GM12801 (cell line): Measurements from ENCODE around the gene OR52M1.

Experiments
- CTCF ChIP-seq: IDR thresholded peaks from one replicate; pipeline ENCODE4 v1.5.1; 2011; ENCODE audit warnings: control low read depth; ENCODE audit not compliant: insufficient read length; ENCODE audit errors: extremely low read depth

Gene OR52M1

GRCh38 chr11:4522339-4522738 is 22.7 kb upstream of the OR52M1 start:
- TF ChIP-seq CTCF, result no peak

- no peak for TF ChIP-seq CTCF
These were observed 22.2 kb upstream of the OR52M1 start for GRCh38 chr11:4522752-4523151.

- TF ChIP-seq CTCF, result no peak
These were observed 21.3 kb upstream of the OR52M1 start for GRCh38 chr11:4523666-4524065.

- no peak for TF ChIP-seq CTCF
These were observed 17.1 kb upstream of the OR52M1 start for GRCh38 chr11:4527926-4528325.

GRCh38 chr11:4539603-4540219 is 5.3 kb upstream of the OR52M1 start:
- no peak for TF ChIP-seq CTCF

- no peak for TF ChIP-seq CTCF
These were observed 3.9 kb upstream of the OR52M1 start for GRCh38 chr11:4541071-4541470.

GRCh38 chr11:4543561-4543960 is 1.4 kb upstream of the OR52M1 start:
- no peak for TF ChIP-seq CTCF
